GM21447 (cell line): ENCODE results near the gene KMT5C.
"Not testable (repeated sequence)": the region's sequence is repeated elsewhere in the genome, so short reads cannot be mapped to it uniquely, and the experiment has no call there.

ENCODE experiments used
- ATAC-seq: cut with Tn5 transposase; IDR thresholded peaks from one replicate; pipeline ENCODE4 v1.9.1; 2021; ENCODE audit not compliant: unreplicated experiment

KMT5C gene

DNA sequence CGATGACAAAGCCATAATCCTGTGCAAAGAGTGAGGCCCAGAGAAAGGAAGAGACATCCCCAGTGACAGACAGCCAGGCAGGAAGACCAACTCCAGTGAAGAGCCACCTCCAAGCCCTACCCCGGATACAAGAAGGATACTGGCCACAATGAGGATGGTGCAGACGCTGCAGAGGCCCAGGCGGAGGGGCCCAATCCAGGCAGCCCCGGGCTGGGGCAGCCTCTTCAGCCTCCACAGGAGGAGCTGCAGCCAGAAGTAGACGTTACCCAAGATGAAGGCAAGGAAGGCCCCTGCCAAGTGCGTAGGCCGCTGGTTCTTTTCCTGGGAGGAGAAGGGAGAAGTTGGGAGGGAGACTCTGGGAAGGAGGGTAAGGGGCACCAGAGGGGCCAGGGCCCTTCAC is 23.0 kb upstream of the KMT5C start:
- ATAC-seq, result no peak

DNA sequence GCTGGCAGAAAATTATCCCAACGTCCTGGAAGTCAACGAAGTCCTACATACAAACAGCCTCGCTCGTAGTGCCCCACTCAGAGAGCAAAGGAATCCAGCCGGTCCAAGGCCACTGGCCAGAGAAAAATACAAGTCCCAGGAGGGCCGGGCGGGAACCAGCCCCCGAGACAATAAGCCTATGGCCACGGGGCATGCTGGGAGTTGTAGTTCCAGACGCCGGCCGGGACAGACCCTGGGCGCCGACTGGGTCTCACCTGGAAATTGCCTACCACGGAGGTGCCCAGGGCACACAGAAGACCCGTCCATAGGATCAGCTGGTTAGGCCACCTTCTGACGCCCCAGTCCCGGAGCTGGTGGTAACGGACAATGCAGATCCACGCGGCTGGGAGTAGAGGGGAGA is 19.9 kb upstream of the KMT5C start:
- no peak for ATAC-seq

DNA sequence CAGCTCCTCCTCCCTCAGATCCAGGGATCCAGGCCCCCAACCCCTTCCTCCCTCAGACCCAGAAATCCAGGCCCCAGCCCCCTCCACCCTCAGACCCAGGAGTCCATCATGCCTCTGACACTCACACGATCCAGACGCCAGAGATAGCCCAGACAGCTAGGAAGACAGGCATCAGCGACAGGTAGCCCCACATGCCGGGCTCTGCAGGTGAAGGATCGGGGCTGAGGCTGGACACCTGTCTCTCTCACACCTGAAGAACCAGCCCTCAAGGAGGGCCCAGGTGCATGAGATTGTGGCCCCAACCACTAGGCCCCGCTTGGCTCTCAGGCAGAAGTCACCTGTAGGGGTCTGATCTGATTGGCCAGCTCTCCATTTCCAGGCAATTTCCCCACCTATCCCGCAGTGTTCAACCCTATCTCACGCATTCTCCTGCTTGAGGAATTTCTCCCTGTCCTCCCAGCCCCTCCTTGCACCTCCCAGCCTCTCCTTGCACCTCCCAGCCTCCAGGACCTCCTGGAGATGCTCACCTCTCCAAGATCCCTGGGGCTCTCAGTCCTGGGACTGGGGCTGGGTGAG is 18.7 kb upstream of the KMT5C start:
- no peak for ATAC-seq

DNA sequence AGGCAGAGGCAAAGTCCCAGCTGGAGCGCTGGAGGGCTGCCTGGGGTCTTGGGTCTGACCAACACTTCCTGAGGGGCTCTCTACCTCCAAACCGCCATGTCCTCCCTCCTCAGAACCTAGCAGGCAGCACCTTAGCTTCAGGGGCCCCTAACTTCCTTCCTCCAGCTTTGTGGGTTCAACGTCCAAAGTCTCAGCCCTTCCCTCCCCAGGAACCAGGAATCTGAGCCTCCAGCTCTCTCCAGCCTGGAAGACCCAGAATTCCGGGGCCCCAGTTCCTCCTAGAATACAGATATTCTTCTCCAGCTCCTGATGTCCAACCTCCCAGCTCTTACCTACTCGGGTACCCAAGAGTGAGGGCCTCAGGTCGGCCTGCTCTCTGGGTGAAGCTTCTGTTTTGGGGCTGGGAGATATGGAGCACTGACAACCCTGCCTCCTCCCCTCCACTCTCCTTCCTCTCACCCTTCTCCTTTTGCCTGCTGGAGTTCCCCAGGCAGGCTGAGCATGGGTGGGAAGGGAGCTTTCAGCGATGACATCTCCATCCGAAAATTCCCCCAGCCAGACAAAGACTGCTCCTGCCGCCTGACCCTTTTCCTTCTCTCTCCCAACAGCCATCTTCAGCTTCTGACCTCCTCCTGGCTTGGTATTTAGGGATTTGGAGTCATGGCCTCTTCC is 18.1 kb upstream of the KMT5C start:
- no peak for ATAC-seq

DNA sequence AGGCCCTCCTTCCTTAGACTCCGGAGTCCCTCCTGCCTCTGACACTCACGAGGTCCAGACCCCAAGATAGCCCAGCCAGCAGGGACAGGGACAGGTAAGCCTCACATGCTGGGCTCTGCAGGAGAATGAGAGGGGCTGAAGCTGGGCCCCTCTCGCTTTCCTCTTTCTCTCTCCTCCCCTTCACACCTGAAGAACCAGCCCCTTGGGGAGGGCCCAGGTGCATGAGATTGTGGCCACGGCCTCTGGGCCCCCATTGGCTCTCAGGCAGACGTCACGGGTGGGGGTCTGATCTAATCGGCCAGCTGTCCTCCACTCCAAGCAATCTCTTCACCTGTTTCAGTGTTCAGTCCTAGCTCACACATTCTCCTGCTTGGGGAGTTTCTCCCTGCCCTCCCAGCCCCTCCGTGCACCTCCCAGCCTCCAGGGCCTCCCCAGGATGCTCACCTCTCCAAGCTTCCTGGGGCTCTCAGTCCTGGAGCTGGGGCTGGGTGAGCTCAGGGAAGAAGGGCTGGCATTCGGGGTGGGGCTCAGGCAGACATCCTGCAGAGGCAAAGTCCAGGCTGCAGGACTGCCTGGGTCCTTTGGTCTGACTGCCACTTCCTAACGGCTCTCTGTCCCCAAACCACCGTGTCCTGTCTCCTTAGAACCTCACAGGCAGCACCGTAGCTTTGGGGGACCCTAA is 17.3 kb upstream of the KMT5C start:
- no peak for ATAC-seq

DNA sequence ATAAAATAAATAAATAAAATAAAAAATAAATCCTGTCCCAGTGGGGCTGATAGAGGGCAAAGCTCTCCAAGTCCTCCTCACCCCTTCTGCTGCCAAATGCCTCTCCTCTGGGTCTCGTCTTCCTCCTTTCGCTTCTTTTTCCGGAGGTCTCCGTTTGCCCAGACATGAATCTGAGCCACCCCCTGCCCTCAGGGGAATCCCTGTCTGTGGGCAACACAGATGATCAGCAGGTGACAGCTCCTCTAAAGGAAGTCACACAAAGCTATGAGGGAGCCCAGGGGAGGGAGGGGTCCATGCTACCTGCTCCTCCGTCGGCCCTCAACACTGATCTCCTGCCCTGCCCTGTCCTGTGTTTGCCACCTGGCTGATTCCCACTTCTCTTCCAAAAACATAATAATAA is 15.0 kb upstream of the KMT5C start:
- no peak for ATAC-seq

DNA sequence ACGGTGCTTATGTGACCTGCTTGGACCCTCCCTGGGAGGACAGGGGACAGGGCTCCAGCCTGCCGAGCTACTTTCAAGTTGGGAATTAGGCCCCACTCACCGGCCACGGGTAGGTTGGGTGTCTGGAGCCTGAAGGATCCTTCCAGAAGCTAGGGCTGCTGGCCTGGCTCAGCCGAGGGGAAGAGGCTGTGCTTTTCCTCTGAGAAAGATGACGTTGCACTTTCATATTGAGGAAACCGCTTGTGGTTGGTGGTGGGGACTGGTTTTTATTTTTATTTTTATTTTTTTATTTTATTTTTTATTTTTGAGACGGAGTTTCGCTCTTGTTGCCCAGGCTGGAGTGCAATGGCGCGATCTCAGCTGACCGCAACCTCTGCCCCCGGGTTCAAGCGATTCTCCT is 14.5 kb upstream of the KMT5C start, which contains the start of gene TMEM150B:
TMEM150B (minus strand) TSS at position 170 of the 400 bp plus-strand sequence. CDS start 4,305 bp downstream, outside the sequence.
- ATAC-seq, result no peak

DNA sequence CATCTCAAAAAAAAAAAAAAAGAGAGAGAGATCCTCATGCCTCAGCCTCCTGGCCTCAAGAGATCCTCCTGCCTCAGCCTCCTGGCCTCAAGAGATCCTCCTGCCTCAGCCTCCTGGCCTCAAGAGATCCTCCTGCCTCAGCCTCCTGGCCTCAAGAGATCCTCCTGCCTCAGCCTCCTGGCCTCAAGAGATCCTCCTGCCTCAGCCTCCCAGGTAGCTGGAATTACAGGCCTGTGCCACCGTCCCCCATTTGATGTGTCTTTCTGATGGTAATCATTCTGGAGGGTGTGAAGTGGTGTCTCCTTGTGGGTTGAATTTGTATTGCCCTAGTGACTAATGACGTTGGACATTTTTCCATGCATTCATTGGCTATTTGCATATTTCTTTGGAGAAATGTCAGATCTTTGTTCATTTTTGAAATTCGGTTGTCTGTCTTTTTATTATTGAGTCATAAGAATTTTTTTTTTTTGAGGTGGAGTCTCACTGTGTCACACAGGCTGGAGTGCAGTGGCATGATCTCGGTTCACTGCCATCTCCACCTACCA is 10.8 kb upstream of the KMT5C start:
- ATAC-seq, result not testable (repeated sequence)

DNA sequence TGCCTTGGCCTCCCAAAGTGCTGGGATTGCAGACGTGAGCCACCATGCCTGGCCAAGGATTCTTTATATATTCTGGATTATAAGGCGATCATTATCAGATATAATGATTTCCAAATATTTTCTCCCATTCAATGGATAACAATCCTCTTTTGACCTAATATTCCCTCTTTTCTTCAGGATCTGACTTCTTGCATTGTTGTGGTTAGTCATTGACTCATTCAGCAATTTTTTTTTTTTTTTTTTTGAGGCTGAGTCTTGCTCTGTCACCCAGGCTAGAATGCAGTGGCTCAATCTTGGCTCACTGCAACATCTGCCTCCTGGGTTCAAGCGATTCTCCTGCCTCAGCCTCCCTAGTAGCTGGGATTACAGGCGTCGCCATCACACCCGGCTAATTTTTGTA is 9.9 kb upstream of the KMT5C start:
- not testable (repeated sequence) for ATAC-seq

DNA sequence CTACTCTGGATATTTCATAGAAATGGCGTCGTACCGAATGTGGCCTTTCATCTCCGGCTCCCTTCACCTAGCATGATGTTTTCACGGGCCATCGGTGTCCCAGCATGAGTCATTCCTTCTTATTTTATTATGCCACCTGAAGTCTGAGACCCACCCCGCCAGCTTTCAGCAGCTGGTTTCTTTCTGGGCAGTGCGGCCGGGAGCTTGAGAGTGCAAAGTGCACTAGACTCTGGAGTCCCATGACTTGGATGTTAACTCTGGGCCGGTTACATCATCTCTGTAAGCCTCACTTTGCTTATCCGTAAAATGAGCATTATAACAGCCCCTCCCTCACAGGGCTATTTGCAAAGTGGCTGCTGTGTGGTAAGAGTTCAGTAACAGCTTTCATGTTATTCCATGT is 5.8 kb upstream of the KMT5C start:
- ATAC-seq, result no peak

DNA sequence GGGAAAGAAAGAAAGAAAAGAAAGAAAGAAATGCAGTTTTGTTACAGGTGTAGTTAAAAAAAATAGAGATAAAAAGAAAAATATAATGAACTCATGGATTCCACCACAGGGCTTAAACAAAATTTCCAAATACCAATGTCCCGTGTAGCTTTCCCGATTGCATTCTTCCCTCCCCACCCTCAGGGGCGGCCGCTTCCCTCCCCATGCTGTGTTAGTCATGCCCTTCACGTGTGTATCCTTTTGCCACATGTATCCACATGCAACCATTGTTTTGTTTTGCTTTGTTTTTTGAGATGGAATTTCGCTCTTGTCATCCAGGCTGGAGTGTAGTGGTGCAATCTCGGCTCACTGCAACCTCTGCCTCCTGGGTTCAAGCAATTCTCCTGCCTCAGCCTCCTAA is 3.6 kb upstream of the KMT5C start:
- ATAC-seq, result no peak

DNA sequence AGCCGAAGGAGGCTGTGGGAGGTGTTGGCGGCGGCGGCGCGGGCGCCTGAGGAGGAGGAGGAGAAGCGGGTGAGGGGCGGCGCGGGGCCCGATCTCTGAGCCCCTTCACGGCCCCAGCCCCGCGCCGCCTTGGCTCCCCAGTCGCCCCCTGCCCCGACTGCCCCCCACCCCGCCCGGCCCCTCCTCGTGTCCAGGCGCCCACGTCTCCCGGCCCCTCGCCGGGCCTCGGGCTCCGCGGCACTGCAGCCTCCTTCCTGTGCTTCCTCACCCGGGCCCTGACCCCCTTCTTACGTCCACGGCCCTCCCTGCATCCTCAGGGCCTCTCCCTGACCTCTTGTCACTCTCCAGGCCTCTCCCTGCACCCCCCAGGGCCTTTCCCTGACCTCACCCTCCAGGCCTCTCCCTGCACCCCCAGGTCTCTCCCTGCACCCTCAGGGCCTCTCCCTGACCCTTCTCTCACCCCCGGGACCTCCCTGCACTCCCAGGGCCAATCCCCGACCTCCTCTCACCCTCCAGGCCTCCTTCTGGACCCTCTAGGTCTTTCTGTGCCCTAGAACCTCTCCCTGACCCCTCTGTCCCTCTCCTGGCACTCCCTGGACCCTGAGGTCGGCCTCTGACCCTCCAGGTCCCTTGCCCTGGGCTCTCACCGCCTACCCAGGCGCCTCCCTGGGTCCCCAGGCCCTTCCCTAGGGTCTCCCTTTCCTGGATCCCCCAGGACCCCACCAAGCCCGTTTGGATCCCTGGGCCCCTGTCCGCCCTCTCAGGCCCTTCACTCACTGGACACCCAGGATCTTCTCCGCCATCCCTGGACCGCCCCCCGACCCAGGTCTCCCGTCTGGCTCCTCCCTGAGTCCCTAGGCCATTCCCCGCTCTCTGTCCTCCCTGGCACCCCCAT is 460 bp downstream of the KMT5C start:
- ATAC-seq, result no peak

DNA sequence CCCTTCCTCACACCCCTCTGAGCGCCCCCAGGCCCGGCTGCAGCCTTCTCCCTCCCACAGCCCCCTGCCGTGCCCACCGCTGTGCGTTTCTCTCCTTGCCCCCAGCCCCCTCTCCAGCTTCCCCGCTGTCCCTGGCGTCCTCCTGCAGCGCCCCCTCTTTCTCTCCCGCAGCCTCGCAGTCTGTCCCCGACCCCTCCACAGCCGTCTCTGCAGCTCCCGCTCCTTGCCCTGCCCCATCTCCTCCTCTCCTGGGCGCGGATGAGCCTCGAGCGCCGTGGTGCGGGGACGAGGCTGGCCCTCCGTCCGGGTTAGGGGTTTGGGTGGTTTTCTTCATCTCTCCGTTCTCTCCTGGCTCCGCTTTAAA is 1.1 kb downstream of the KMT5C start:
- no peak for ATAC-seq

DNA sequence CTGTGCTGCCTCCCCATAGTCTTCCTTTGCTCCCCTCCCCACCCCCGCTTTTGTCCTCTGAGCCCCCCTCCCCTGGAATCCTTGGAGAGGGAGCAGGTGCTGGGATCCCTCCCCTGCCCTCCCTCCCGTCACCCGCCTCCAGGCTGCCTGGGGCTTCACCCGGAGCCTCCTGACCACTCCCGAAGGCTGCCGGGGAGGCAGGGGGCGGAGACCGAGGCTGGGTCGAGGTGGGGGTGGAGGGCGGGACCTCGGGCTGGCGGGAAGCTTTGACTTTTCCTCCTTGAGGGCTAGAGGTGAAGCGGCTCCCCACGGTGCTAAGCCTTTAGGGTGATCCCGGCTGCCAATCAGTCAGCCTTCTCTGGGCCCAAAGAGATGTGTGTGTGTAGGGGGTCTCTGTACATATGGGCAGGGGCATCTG is 1.5 kb downstream of the KMT5C start:
- ATAC-seq, result no peak

DNA sequence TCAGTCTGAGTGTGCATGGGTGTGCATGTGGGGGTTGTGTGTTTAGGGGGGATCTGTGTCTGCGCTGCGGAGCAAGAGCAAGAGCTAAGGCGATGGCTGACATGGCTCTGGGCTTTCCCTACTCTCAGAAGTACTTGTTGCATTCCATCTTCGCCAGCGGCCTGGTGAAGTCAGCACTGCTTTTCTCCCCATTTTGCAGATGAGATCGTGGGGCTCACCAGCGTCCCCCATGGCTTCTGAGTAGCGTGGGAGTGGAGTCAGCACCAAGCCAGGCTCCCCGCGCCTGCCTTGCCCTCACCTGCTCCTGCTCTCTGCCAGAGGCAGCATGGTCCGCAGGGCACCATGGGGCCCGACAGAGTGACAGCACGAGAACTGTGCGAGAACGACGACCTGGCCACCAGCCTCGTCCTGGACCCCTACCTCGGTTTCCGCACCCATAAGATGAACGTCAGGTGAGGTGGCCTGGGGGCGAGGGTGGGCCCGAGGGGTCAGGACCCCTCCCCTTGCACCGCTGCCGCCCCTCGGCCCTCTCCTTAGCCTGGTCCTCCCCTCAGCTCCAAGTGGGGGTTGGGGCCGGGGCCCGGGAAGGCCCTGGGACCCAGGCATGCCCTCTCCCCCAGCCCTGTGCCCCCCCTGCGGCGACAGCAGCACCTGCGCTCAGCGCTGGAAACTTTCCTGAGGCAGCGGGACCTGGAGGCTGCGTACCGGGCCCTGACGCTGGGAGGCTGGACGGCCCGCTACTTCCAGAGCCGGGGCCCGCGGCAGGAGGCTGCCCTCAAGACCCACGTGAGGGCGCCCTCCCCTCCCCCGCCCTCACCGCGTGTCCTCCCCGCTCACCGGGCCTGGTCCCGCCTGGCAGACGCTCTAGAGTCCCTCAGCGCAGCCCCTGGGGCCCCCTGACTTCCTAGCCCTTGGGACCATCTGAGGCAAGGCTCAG is 2.2 kb downstream of the KMT5C start:
- no peak for ATAC-seq

DNA sequence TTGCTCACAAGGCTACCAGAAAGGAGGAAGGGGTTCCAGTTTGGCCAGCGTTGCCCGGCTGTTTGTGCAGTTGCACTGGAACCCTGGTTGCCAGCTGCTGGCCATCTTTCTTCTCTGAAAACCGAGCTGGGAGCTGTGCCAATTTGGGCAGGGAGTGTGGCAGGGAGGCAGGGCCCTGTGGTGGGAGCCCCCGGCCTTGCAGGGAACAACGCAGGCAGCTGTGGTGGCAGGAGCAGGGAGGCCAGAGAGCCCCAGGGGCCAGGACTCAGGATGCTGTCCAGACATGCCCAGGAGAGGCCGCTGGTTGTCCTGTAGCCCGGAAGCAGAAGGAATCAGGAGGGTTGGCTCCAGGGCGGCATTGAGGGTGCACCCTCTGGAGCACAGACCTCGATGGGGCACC is 4.8 kb downstream of the KMT5C start:
- ATAC-seq, result no peak

DNA sequence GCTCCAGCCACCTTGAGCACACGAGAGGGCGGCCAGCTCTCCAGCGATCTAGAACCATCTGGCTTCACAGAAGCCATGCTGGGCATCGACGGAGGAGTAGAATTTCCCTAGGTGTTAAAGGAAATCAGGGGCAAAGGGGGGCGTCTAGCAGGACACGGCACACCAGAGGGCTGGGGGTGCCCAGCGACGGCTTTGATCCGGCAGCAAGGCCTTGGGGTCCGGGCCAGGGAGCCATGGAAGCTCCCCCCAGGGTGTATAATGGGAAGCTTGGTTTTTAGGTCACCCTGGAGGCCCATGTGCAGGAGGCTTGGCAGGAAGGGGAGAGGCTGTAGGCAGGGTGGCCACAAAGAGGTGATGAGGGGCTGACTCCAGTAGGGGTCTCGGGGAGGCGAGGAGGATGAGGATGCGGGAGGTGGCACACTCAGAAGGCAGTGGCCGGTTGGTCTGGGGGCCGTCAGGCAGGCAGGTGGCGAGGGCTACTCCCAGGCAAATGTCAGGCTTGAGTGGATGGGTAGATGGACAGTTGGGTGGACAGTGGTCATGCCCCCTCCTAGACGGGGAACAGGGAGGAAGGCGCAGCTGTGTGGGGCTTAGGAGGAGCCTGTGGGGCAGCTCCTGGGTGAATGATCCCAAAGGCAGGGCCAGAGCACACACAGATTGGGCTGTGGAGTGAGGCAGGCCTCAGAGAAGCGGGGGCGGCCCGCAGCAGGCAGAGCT is 5.6 kb downstream of the KMT5C start:
- ATAC-seq, result no peak

DNA sequence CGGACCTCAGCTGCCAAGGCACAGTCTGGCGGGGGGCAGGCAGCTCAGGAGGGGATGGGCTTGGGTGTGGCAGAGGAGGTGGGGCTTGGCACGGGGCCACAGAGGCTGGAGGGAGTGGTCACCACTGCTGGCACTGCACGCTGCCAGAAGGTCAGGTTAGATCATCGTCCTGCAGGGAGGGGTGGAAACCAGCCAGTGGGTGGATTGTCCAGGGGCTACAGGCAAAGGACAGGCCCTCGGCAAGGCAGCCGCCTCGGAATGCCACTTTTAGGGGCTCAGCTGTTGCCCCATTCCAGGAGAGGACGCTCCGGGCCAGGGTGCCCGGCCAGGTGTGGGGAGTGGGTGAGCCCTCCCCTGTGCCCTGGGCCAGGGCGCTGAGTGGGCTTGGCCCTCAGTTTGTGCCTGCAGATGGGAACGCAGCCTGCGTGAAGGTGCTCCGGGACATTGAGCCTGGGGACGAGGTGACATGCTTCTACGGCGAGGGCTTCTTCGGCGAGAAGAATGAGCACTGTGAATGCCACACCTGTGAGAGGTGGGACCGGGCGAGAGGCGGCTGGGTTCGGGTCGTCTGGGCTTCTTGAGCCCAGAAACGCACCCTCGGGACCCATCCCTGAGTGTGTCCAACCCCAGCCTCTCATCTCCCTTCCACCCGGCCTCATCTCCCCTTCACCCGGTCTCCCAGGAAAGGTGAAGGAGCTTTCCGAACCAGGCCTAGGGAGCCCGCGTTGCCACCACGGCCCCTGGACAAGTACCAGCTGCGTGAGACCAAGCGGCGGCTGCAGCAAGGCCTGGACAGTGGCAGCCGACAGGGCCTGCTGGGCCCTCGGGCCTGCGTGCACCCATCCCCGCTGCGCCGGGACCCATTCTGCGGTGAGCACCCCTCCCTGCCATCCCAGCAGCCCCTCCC is 6.4 kb downstream of the KMT5C start:
- no peak for ATAC-seq
